HG02678 (cell line): Measurements from ENCODE around the gene IL2RG.

ENCODE experiments used
- ATAC-seq: cut with Tn5 transposase; IDR thresholded peaks from one replicate; pipeline ENCODE4 v1.9.1; 2021; ENCODE audit warnings: mild to moderate bottlenecking, moderate library complexity; ENCODE audit not compliant: unreplicated experiment

Gene IL2RG

DNA sequence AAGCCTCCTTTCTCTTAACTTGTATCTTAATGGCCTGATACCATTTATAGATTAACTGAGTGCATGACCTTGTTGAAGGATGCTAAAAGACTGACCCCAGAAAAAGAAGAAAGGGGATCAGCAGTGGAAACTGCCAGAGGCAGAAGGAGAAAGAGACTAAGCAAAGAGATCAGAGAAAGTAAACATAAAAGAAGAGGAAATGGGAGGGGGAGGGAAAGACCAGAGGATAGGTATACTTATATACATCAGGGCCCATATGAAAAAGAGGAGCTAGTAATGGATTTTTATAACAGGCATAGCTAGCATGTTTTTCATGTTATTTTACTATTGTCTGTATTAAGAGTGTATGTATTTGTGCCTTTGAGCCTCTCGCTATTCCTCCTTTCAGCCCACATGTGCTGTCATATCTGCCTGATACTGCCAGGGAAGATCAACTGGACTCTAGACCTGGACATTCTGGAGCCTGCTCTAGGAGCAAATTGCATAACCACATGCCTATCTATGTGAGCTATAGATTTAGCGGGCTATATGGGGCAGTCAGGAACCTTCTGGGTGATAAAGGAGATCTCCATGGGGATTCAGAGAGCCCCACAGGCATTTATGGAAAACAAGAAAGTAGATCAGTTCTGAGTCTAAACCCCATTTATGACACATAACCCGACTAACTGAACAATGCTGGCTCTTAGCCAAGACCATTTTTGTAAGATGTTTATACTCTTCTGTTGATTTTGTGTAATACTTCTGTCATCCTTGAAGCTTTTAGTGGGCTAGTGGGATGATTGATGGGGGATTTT is 29.9 kb downstream of the IL2RG start:
- no peak for ATAC-seq

DNA sequence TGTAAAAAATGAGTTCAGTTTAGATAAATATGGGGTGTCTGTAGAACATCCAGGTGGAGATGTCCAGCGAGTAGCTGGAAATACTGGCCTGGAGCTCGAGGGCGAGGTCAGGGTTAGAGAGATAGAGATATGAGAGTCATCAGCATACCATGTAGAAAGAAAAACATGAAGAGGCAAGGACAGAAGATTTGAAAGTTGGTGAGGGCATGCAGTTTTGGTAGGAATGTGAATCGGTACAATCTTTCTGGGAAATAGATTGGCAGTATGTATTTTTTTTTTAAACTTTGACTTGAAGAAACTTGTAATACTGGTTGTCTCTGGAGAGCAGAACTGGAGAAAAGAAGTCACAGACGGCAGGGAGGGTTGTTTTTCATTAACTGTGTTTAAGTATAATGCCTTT is 40.8 kb downstream of the IL2RG start:
- ATAC-seq, result no peak

DNA sequence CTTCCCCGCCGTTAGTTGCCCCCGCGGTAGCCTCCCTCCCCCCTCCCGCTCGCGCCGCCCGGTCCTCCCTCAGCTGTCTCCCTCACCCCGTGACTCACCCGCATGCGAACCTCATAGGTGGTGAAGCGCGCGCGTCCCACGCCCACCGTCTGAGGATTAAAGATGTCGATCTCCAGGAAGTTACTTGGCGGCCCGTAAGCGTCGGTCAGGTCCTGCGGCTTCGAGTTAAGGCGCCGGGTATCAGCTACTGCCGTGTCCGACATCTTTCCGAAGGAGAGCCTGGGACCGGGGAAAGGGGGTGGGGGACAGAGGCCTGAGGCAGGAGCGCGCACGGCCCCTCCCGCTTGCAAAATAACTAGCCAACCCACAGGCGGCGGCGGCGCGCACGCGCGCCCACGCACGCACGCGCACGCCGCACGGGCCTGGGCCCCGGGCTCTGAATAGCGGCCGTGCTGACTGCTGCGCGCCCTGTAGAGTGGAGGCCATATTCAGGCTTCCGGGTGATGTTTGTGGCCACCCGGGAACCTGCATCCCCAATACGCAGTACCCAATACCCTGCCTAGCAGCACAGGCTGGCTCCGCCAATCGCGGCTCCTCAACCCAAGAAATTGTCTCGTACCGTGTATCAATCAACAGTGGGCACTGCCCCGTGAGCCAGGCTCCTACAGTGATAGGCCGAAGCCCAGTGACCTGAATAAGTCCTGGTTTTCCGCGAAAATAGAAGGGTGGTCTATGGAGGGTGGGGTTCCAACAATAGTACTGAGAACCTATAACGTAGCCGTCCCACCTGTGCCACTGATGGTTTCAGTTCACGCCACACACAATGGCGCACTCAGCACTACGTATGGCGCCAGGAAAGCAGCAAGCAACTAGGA is 43.1 kb downstream of the IL2RG start, which contains the start of gene SNX12:
Gene SNX12, minus strand, starts transcription at position 291 of the 875 bp plus-strand sequence. Its CDS starts 28 bp downstream, at position 263.
- ATAC-seq, result peak; percentile 95

DNA sequence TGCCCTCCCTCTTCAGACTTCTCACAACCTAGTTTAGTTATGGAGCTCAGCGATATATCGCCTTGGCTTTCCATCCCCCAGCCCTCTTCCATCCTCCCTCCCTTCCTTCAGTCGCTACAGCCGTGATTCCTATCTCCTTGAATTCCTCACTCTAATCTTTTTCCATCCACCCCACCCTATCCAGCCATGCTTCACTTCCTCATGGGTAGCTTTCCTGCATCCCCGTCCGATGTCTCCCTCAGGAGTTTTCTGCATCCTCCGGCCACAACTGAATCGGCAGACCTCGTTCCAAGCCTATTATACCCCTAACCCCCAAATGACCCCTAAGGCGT is 43.7 kb downstream of the IL2RG start:
- ATAC-seq, result no peak

- ATAC-seq, result no peak
Measured at GRCh38 chrX:71067089-71067488, 44.3 kb downstream of the IL2RG start.

DNA sequence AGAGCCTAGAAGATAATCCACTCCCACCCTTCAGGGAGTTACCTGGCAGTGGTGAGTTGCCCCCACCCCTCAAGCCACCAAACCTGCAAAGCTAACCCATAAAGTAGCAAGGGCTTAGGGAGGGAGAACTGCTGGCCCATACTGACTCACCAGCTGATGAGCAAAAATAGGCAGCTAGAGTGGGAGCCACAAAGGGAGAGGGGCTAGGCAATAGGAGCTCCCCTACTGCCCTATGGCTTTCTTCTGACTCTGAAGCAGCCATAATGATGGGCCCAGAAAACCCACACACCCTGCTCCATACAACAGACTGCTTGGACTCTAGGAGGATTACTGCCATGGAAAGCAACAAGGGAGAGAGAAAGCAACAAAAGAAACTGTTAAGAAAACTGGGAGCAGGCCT is 51.2 kb downstream of the IL2RG start:
- no peak for ATAC-seq

- ATAC-seq, result no peak
Measured at GRCh38 chrX:71057848-71058530, 53.4 kb downstream of the IL2RG start.
